GM19455 (cell line): ENCODE measurements around the gene CTXN3.

Source experiments
- ATAC-seq: cut with Tn5 transposase; IDR thresholded peaks from one replicate; pipeline ENCODE4 v1.9.1; 2021; ENCODE audit not compliant: unreplicated experiment

Gene CTXN3

GRCh38 chr5:127649018-127649439, at the start of gene CTXN3:
Gene CTXN3, plus strand, starts transcription at chr5:127649082. Its CDS starts 8,440 bp downstream, at chr5:127657522.
- ATAC-seq, result no peak

DNA sequence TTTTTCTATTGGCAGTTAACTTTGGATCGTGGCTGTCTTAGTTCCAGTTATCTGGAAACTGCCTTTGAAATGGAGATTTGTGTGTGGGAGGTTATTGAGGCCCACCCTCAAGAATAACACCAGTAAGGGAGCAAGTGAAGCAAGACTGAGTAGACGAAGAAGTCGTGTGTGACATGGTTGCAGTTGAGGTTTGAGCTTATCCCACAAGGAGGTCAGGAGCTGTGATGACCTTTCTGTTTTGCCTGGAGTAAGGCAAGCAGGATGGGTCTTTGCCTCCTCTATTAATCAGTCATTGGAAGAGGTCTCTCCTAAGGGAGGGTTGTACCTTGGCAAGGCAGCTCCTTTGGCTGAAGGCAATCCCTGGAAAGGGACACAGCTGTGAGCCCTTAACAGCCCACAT, 49.6 kb upstream of the CTXN3 start:
- no peak for ATAC-seq

DNA sequence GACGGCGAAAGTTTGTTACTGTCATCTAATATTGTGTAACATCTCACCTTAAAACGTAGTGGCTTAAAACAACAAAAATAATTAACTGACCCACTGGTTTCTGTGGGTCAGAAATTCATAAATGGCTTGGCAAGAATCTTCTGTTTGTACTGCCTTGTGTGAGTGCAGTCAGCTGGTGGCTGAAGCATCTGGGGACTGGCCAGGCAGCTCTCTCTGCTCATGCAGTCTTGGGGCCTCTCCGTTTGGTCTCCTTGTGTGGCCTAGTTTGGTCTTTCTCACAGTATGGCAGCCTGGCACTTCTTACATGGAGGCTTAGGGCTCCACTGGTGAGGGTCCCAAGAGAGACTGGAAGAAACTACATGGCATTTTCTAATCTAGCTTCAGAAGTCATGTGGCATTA, 49.0 kb upstream of the CTXN3 start:
- ATAC-seq, result no peak

DNA sequence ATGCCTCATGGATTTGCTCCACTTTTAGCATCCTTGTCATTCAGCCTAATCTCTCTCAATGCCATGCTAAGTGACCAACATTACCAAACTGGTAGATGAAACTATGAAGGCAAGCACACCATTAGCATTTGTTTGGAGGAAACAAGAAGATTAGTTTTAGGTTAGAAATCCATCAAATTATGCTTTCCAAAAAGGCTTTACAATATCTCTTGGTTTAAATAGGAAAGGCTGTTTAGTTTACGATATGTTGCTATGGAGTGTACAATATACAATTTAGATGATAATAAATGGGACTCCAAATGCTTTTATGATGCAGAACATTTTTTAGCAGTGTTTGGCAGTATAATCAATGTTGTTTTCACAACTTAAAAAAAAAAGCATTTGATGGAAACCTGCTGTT, 47.8 kb upstream of the CTXN3 start:
- no peak for ATAC-seq

DNA sequence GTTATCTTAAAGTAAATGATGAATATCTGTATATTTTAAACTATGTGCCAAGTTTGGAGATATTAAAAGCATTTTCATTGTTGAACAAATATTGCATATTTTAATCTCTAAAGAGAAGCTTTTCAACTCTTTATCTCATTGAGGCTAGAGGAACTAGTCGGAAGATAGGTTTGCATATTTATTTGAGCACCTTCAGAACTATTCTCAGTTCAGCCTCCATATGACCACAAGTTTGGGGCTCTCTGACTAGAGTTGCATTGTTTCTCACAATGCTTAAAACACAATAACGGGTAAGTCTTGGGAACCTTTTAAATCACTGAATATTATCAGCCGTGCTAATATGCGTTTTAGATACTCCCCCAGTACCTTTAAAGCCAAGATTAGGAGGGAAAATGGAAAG, 47.3 kb upstream of the CTXN3 start:
- ATAC-seq, result no peak

DNA sequence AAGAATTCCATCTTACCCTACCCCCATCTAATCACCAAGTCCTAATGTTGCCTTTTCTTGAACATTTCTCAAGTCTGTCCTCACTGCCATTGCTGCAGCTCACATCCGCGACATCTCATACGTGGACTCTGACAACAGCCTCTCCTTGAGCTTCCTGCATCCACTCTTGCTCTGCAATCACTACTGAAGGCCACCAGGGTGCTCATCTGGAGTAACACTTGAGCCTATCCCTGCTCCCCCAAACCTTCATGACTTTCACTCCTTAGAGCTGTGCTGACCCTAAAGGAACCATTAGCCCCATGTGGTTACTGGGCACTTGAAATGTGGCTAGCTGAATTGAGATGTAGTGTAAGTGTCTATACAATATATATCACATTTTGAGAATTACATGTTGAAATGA, 46.4 kb upstream of the CTXN3 start:
- ATAC-seq, result no peak

DNA sequence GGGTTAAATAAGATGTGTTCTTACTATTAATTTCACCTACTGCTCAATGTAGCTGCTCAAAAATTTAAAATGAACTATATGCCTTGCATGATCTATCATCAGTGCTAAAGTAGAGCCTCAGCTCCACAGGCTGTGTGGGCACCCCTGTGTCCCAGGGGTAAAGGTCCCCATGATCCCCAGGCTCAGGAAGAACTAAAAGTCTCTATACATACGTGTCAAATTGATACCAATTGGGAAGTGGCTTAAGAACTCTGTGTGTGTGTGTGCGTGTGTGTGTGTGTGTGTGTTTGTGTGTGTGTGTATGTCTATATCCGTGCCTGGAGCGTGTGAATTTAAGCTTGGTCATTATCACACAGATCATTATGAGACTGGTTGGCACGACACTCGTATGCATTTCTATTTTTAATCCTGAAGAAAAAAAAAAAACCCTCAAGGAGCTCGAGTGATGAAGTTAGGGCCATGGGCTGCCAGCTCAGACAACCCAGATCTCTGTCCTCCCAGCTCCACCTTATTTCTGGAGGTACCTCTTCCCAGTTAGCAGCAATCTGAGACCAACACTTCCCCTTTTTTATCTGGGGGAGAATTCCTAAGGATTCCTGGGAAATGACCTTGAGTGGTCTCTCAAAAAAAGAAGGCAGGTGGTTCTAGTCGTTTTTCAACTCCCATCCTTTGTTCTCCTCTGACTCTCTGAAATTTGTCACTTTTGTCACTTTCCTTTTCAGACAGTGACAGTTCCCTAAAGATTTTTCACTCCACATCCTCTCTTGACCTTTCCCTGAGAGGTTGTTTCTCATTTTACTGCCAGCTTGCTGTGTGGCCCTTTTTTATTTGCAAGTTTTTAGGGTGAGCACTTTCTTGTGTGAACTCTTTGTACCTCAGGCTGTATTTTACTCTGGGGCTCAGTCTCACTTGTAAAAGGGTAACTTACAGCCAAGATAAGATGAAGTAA, 45.7 kb upstream of the CTXN3 start:
- no peak for ATAC-seq

GRCh38 chr5:127608077-127608660, 40.7 kb upstream of the CTXN3 start:
- no peak for ATAC-seq

DNA sequence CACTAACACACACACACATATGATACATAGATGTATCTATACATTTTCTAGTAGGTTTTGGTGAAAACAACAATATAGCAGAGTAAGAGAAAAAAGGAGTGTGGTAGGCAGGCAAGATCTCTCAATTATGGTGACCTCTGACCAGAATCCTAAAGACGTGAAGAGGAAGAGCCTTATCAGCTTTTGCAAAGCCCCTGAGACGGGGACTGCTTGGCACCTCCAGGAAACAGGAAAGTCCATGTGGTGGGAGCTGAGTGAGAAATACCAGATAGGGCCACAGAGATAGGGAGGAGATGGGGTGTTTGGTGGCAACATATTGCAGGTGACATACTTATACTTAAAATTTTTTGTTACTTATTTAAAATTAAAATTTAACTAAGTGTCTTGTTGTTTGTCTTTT, 39.9 kb upstream of the CTXN3 start:
- ATAC-seq, result no peak

GRCh38 chr5:127609957-127610356, 38.9 kb upstream of the CTXN3 start:
- no peak for ATAC-seq

DNA sequence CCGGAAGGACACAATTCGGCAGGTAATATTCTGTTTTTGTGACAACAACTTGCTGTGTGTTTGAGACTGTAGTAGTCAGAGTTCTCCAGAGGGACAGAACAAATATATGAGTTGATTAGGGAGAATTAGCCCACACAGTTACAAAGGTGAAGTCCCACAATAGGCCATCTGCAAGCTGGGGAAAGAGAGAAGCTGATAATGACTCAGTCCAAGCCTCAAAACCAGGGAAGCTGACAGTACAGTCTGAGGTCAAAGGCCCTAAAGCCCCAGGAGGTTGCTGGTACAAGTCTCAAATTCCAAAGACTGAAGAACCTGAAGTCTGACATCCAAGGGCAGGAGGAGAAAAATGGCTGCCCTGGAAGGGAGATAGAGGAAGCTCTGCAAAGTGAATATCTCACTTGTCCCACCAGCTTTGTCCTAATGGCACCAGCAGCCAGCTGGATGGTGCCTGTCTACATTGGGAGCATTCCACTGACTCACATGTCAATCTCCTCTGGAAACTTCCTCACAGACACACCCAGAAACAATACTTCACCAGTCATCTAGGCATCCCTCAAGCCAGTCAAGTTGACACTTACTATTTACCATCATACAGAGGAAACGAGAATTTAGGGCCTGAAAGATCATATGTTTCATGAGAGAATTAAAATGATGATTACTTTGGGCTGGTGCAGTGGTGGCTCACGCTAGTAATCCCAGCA, 36.3 kb upstream of the CTXN3 start:
- ATAC-seq, result no peak

GRCh38 chr5:127615916-127616315, 33.0 kb upstream of the CTXN3 start:
- ATAC-seq, result no peak

- no peak for ATAC-seq
Observed at GRCh38 chr5:127619908-127620479, 28.9 kb upstream of the CTXN3 start.

DNA sequence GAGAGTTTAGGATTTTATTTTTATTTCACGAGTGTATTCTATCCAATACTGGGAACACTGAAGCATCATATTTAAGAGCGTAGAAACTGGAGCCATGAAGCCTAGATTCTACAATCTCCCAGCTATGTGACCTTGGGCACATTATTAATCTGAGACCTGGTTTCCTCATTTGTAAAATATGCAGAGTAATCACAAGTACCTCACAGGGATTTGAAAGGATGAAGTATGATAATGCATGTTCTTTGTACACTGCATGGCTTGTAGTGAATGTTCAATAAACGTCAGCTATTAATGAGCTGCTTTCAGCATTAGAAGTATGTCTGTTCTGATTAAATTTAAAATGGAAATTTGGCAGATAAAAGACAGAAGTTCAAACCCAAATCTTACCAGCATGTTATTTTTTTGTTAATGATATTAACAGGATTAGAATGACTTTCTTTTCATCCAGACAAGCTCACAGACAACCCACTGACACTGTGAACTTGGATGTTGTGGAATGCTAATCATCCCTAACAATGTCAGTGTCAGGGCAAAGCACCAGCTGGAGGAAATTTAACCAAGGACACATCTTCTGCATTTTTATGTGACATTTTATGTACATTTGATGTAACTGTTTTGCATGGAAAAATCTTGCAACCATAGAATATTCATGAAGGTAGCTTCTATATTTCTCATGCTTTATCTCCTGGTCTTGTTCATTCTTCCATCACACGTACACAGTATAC, 27.1 kb upstream of the CTXN3 start:
- ATAC-seq, result no peak

- ATAC-seq, result no peak
Observed at GRCh38 chr5:127634007-127634406, 14.9 kb upstream of the CTXN3 start.

- ATAC-seq, result no peak
Observed at GRCh38 chr5:127639828-127640227, 9.1 kb upstream of the CTXN3 start.

GRCh38 chr5:127642949-127643348, 5.9 kb upstream of the CTXN3 start:
- ATAC-seq, result no peak

DNA sequence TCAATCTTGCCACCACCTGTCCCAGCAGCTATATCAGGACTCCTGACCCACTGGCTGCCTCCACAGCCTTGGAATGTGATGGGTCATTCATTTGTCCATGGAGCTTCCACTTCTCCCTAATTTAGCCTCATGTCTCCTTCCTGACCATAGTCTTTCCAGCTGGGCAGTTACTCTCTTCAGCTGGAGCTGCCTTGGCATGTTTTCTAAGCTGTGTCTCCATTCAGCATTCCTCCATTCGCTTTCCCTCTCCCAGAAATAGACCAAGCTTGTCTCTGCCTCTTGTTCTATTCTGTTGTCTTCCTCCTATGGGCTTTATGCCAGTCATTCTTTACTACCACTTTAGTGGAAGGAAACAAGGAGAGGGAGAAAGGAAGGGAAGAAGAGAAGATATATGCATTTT, 5.3 kb upstream of the CTXN3 start:
- ATAC-seq, result no peak

DNA sequence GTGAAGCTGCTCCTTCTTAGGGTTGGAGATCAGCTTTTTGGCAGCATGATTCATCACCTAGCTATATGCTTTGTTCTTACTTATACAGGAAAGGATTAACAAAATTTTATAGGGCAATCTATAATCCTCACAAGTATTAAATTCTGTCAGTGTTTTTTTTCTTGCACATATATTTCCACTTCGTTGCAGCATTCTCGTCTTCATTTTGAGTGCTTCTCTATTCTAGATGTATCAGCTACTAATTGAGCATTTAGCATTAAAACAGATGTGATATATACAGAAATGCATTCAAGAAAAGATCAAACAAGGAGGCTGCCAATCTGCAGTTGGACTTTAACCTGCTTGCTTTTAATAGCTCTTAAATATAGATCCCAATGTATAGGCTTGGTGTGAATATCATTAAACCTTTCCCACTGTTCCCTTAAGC, 3.6 kb upstream of the CTXN3 start:
- no peak for ATAC-seq

DNA sequence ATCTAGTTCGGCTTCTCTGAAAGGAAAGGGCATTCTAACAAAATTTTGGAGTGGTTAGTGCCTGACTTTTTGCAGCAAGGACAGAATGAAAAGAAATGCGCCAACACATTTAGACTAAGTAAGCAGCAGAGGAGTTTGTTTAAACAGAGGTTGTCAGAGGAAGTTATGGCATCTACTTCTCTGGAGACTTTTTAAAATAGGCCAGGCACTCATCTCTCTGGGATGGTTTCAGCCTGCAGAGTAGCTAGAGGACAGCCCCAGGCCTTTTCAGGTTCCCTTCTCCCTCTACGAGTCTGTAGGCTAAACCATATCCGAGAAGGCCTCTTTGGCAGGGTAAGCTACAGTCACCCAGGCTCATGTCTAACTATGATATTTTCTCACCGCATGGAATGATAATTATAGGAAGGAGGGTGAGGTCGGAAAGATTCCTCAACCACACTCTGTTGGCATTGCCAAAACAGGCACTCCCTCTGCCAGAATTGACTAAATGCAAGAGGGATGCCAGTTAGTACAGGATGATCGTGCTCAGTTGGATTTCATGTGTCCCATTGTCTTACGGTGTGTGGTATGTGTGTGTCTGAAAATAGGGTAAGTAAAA, 1.4 kb upstream of the CTXN3 start:
- no peak for ATAC-seq
